Activated CD4-positive, alpha-beta memory T cell treated with anti-CD3 and anti-CD28 coated beads for 36 hours (primary cell): ENCODE data around the gene BRS3. TPM values are rescaled to one million over a fixed set of nuclear protein-coding genes. Genes with fewer than 3 reads are reported as not detected.

Experiments used
- CTCF ChIA-PET: fragments of 350-600 bp; sonication (Branson Sonifier 250); formaldehyde crosslinking; loops from one replicate; lab custom pipeline; 2021; ENCODE audit warnings: antibody characterized with exemption, inconsistent platforms; lab: Charles Lee
- POLR2A ChIA-PET: fragments of 350-600 bp; sonication (Branson Sonifier 250); formaldehyde crosslinking; loops from one replicate; lab custom pipeline; 2021; ENCODE audit warnings: antibody characterized with exemption; lab: Charles Lee
- DNase-seq: peaks from one replicate; pipeline ENCODE4 v3.0.0-alpha.2; 2020
- H3K27ac Mint-ChIP-seq: one replicate; pipeline ENCODE4 v1.8.0; 2021; ENCODE audit warnings: mixed read lengths
- H3K27me3 Mint-ChIP-seq: one replicate; pipeline ENCODE4 v1.8.0; 2021; ENCODE audit warnings: mixed read lengths
- H3K36me3 Mint-ChIP-seq: one replicate; pipeline ENCODE4 v1.8.0; 2021; ENCODE audit warnings: mixed read lengths
- H3K4me1 Mint-ChIP-seq: one replicate; pipeline ENCODE4 v1.8.0; 2021; ENCODE audit warnings: low read depth, mixed read lengths
- H3K4me3 Mint-ChIP-seq: one replicate; pipeline ENCODE4 v1.8.0; 2021; ENCODE audit warnings: mild to moderate bottlenecking, mixed read lengths
- H3K9me3 Mint-ChIP-seq: one replicate; pipeline ENCODE4 v1.8.0; 2021; ENCODE audit warnings: mixed read lengths
- intact Hi-C: fragments of 100-400 bp; cut with micrococcal nuclease; formaldehyde crosslinking; loops from one replicate; pipeline ENCODE4 v1.15.1; 2023
- total RNA-seq, 2 experiments: library from RNA; stranded (reverse); gene quantifications; one replicate each; pipeline ENCODE4 v1.2.3, GENCODE V29; 2021

BRS3 gene
- total RNA-seq, 2 experiments from 2014 or later = not detected

- no peaks in the 10 kb centered on the region for H3K36me3 Mint-ChIP-seq
- peaks cover 16% of the 10 kb centered on the region for H3K4me1 Mint-ChIP-seq
- intact Hi-C loops = no loop called here
- DNase-seq = no peak
- H3K9me3 Mint-ChIP-seq = no peaks in the 10 kb centered on the region
- H3K4me3 Mint-ChIP-seq = no peak overlapping the region
- CTCF ChIA-PET = no interaction called here
- POLR2A ChIA-PET = no interaction called here
- no peak overlapping the region for H3K27ac Mint-ChIP-seq
- H3K27me3 Mint-ChIP-seq = no peaks in the 10 kb centered on the region
Measured at GRCh38 chrX:136541294-136541693, 53.5 kb downstream of the BRS3 start.

GRCh38 chrX:136542281-136542680, 54.5 kb downstream of the BRS3 start:
- no peak for DNase-seq
- no peak overlapping the region for H3K4me3 Mint-ChIP-seq
- H3K27me3 Mint-ChIP-seq = no peaks in the 10 kb centered on the region
- H3K27ac Mint-ChIP-seq = no peak overlapping the region
- no peaks in the 10 kb centered on the region for H3K36me3 Mint-ChIP-seq
- ChIA-PET CTCF (no interaction called here), POLR2A (no interaction called here)
- H3K9me3 Mint-ChIP-seq = no peaks in the 10 kb centered on the region
- H3K4me1 Mint-ChIP-seq = peaks cover 25% of the 10 kb centered on the region
- intact Hi-C loops = no loop called here

Other genes starting within 250 kb of the BRS3 start
- 10 to 100 TPM; 18.2 to 20.5 TPM for gene MAP7D3, start 236.5 kb upstream of the BRS3 start, total RNA-seq
- not detected for gene ADGRG4, start 187.0 kb upstream of the BRS3 start, total RNA-seq
- gene HTATSF1, start 9.6 kb downstream of the BRS3 start, total RNA-seq = 10 to 100 TPM; 49.4 to 53.4 TPM
- gene VGLL1, start 44.3 kb downstream of the BRS3 start, total RNA-seq = not detected
- 100 to 1,000 TPM; 153 to 155 TPM for gene CD40LG, start 160.2 kb downstream of the BRS3 start, total RNA-seq